Measurements from ENCODE around the gene FBXL7. TPM values are rescaled to one million over a fixed set of nuclear protein-coding genes. Genes with fewer than 3 reads are reported as not detected.

The FBXL7 gene
- total RNA-seq, 1 donor from 2014 or later, result 12.3 TPM

- no peak for DNase-seq (ENCODE audit: low spot score)
Measured at GRCh38 chr5:15669826-15670225, 169.8 kb downstream of the FBXL7 start.

GRCh38 chr5:15674716-15675115 lies 174.7 kb downstream of the FBXL7 start:
- DNase-seq (ENCODE audit: low spot score), result no peak

GRCh38 chr5:15676591-15676990 lies 176.6 kb downstream of the FBXL7 start:
- no peak for DNase-seq (ENCODE audit: low spot score)

- DNase-seq (ENCODE audit: low spot score), result no peak
Measured at GRCh38 chr5:15679161-15679560, 179.2 kb downstream of the FBXL7 start.

- DNase-seq (ENCODE audit: low spot score), result no peak
Measured at GRCh38 chr5:15680455-15680854, 180.5 kb downstream of the FBXL7 start.

GRCh38 chr5:15682122-15682521 lies 182.1 kb downstream of the FBXL7 start:
- DNase-seq (ENCODE audit: low spot score), result no peak

GRCh38 chr5:15682566-15682965 lies 182.6 kb downstream of the FBXL7 start:
- no peak for DNase-seq (ENCODE audit: low spot score)

GRCh38 chr5:15683332-15683731 lies 183.4 kb downstream of the FBXL7 start:
- DNase-seq (ENCODE audit: low spot score), result no peak

GRCh38 chr5:15687401-15687800 lies 187.4 kb downstream of the FBXL7 start:
- DNase-seq (ENCODE audit: low spot score), result no peak

- DNase-seq (ENCODE audit: low spot score), result no peak
Measured at GRCh38 chr5:15689836-15690235, 189.9 kb downstream of the FBXL7 start.

GRCh38 chr5:15690611-15691010 lies 190.6 kb downstream of the FBXL7 start:
- no peak for DNase-seq (ENCODE audit: low spot score)

- no peak for DNase-seq (ENCODE audit: low spot score)
Measured at GRCh38 chr5:15691521-15691920, 191.5 kb downstream of the FBXL7 start.

- no peak for DNase-seq (ENCODE audit: low spot score)
Measured at GRCh38 chr5:15692706-15693381, 192.9 kb downstream of the FBXL7 start.

- no peak for DNase-seq (ENCODE audit: low spot score)
Measured at GRCh38 chr5:15693382-15693728, 193.4 kb downstream of the FBXL7 start.

- no peak for DNase-seq (ENCODE audit: low spot score)
Measured at GRCh38 chr5:15693933-15694332, 194.0 kb downstream of the FBXL7 start.

GRCh38 chr5:15694696-15695214 lies 194.8 kb downstream of the FBXL7 start:
- no peak for DNase-seq (ENCODE audit: low spot score)

GRCh38 chr5:15695215-15695731 lies 195.3 kb downstream of the FBXL7 start:
- DNase-seq (ENCODE audit: low spot score), result no peak

GRCh38 chr5:15700373-15700772 lies 200.4 kb downstream of the FBXL7 start:
- no peak for DNase-seq (ENCODE audit: low spot score)

- no peak for DNase-seq (ENCODE audit: low spot score)
Measured at GRCh38 chr5:15702102-15702501, 202.1 kb downstream of the FBXL7 start.

- no peak for DNase-seq (ENCODE audit: low spot score)
Measured at GRCh38 chr5:15703901-15704300, 203.9 kb downstream of the FBXL7 start.

GRCh38 chr5:15704397-15704947 lies 204.5 kb downstream of the FBXL7 start:
- no peak for DNase-seq (ENCODE audit: low spot score)

- no peak for DNase-seq (ENCODE audit: low spot score)
Measured at GRCh38 chr5:15707631-15708030, 207.7 kb downstream of the FBXL7 start.

- DNase-seq (ENCODE audit: low spot score), result no peak
Measured at GRCh38 chr5:15711892-15712291, 211.9 kb downstream of the FBXL7 start.

GRCh38 chr5:15715535-15715934 lies 215.6 kb downstream of the FBXL7 start:
- no peak for DNase-seq (ENCODE audit: low spot score)

Data from ureter (tissue), 1 donor.